ENCODE results near the gene IRS2. TPM values are rescaled to one million over a fixed set of nuclear protein-coding genes. Genes with fewer than 3 reads are reported as not detected.

IRS2 gene
- total RNA-seq, 1 donor from 2014 or later = 12.0 TPM

DNA sequence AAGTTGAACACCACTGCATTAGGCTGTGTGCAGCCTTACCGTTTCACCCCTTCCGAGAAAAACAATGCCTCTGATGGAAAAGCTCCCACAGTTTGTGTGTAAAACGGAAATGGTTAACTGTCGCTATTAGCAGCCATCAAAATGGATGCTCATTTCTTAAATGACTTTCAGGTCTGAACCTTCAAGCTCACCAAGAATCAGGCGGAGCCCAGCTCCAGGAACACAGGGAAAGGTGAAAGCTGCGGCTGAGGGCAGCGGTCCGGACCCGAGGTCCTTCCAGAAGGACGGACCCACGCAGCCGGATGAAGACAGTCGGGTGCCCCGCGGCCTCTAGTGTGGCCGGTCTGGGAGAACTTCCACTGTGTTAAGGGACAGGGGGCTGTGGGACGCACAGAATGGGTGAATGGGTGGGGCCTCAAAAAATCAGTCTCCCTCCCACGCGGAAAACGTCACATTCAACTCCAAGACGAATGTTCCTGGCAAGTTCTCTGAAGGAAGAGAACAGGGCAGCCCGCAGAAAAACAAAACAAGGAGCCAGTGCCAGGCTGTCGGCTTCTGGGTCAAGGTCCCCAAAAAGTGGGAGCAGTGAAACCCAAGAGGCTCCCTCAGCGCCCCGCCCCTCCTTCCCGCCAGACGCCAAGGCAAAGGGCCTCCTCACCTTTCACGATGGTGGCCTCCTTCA is 4.9 kb downstream of the IRS2 start:
- no peak for DNase-seq (ENCODE audit: low spot score)

DNA sequence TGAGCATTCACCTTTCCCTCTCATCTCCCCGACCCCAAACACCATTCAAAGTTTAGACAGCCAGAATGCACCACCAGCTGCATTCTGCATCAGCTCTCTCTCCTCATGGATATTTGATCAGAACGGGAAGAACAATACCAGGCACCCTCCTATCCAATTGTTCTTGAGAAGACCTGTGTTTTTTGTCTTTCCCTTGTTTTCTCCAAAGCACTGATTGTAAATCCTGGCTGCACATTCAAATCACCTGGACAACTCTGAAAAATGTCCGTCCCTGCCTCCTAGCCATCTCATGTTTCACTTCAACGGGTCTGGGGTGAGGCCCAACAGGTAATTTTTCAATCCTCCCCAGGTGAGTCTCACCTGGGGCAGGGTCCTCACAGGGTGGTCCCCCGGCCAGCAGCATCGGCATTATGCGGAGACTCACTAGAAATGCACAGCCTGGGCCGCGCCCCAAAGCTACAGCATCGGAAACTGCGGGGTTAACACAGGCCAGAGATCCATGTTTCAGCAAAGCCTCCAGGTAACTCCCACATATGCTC is 5.5 kb downstream of the IRS2 start:
- no peak for DNase-seq (ENCODE audit: low spot score)

DNA sequence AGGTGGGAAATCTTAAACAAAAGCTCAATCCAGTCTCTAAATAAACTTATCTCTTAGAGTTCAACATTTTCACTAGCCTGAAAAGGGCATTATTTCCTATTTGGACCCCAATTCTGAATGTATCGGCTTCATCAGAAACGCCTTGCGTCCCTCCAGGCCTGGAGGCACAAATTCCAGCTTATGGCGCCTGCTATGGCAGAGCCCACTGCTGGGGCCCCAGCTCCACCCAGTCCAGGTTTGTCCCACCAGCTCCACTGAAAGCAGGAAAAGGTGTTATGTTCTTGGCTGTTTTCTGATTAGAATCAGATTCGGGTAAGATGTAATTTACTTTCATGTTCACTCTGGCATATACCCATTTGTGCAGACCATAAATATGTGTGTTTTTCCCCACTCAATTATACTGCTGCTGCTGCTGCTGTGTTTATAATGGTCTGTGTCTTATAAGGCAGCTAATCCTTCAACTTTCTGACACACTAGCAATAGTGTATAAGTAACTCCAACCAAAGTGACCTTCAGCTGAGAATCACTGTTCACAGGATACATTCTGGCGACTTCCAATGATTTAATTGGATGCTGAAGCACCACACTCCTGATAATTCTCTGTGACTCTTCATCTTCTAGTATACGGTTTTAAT is 6.4 kb downstream of the IRS2 start:
- DNase-seq (ENCODE audit: low spot score) = no peak

DNA sequence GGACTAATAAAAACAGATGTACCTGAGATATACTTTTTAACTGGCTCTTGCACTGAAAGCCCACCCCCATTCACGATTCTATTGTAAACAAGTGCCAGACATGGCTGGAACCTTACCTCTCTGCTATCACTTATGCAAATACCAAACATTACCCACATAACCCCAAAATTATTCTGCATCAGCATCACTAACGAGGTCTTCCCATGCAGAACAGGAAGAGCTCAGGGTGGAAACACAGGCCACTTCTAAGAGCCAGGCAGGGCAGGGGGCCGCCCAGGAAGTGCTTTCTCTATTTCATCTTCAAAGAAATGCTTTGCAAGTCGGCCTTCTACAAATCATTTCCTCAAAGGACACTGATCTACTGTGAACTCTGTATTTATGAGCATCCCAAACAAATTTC is 7.3 kb downstream of the IRS2 start:
- DNase-seq (ENCODE audit: low spot score) = no peak

DNA sequence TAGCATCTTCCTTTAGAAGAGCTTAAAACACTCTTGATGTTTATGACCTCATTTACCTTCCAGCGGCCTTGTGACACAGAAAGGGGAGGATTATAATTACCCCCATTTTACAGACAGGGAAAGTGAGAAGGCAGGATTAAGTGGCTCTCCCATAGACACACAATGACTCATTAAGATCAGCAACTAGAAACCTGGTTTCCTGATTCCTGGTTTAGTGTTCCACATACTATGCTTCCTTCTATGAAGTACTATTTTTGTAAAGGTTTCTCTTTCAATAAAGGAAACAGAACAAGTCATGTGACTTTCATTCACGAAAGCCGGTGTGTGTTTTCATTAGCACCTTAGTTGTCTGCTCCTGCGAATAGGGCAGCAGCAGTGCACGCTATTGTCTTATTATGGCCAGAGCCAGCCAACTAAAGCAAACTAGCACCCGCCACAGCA is 8.3 kb downstream of the IRS2 start:
- DNase-seq (ENCODE audit: low spot score) = no peak

DNA sequence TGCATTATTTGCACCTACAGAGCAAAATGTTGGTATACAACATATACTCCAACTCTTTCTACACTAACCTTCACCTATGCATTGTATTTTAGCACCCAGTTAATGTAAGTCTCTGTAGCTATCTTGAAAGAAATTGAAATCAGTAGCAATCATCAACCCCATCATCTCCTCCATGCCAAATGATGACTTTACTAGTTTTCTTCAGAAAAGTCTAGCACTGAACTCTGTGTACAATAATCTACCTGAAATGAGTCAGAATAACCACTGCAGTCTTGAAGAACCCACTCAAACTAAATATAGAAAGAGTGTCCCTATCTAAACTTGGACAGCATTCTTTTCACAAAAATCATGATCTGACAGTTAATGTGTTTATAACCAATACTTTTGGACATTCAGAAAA is 9.8 kb downstream of the IRS2 start:
- no peak for DNase-seq (ENCODE audit: low spot score)

DNA sequence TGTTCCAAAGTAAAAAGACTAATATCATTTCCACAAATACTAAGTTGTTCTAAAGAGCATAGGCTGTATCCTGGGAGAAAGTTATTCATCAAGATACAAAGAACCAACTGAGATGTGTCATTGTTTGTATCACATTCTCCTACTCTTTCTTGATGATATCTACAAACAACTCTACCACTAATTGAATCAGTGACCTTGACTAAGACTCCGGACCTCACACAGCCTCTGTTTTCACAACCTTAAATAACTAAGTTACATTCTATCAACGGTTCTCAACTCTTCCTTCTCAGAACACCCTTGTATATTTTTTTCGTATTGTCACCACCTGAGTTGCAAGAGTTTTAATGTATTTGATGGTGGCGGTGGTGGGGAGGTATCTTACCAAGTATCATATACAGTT is 12.6 kb downstream of the IRS2 start:
- no peak for DNase-seq (ENCODE audit: low spot score)

DNA sequence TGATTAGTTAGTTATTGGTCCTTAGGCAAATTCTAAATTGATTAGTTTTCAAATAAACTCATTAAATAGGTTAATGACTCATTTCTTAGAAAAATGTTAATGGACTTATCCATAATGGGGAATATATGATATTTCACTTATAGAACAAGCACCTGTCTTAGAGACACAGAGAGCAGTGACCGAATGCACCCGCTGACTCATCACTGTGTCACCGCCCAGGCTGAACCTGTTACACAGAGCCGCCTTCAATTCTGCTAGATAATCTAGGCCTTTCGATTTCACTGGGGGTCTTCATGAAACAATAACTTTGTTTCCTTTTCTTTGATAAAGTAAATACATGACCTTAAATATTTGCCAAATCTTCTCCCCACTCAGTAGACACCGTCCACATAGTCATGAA is 13.1 kb downstream of the IRS2 start:
- DNase-seq (ENCODE audit: low spot score) = no peak

DNA sequence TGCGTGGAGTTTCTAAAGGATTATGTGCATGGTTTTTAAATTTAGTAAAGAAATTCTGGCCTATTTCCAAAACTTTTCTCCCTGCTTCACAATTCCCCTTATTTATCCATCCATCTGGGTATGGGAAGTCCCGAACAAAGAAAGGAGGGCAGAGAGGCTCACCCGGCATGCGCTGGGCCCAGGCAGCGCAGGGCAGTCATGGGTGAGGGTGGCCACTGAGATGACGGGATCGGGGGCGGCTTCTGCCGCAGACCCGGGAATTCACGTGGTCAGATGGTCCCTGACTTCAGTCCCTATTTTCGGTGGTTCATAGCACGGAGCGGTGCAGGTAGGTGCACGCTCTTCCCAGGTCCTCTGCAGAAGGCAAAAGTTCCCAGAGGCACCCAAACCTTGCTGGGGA is 14.5 kb downstream of the IRS2 start:
- DNase-seq (ENCODE audit: low spot score) = no peak

DNA sequence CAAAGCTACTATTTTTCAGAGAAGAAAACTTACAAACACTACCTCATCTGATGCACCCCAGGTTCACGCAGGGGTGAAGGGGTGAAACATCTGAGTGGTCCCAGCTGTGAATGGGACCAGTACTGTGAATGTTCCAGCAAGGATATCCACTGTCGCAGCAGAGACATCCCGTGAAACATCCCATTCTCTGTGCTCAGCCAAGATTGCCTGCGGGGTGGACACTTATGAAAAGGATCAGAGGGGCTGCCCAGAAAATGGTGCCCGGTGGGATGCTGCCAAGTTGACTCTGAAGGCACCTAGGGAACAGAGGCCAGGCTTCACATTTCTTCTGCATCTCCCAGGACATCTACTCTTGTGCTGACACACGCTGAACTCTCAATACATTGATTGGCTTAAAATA is 15.9 kb downstream of the IRS2 start:
- DNase-seq (ENCODE audit: low spot score) = no peak

DNA sequence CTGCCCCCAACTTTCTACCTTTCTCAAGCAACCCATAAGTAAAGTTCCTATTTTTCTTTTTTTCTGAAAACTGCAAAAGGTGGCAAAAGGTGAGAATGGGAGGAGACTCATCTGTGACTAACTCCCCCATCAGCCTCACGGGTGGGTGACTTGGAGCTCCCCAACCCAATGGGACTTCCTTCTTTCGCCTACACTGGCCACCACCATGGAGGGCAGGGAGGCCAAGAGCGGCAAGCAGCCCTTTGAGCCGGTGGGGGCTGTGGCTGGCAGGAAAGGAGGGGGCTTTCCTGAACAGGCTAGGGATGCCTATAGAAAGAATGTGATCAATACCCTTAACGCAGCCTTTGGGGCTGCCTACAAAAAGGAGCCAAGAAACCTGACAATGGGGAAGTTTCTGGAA is 16.5 kb downstream of the IRS2 start:
- DNase-seq (ENCODE audit: low spot score) = no peak

DNA sequence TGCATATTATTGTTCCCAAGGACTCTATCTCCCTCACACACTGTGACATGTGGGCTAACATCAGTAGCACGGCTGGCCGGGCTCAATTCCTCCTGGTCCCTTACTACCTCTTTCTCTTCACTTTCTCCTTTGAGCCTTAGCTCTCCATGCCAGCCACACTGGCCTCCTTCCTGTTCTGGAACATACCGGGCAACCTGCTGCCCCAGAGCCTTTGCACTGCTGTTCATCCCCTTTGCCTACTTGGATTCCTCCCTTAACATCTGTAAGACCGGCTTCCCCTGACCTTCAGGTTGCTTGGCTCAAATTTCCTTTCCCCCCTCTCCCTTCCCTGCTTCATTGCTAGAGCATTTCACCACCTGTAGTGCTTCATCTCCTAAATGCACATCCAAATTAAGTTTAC is 17.1 kb downstream of the IRS2 start:
- no peak for DNase-seq (ENCODE audit: low spot score)

DNA sequence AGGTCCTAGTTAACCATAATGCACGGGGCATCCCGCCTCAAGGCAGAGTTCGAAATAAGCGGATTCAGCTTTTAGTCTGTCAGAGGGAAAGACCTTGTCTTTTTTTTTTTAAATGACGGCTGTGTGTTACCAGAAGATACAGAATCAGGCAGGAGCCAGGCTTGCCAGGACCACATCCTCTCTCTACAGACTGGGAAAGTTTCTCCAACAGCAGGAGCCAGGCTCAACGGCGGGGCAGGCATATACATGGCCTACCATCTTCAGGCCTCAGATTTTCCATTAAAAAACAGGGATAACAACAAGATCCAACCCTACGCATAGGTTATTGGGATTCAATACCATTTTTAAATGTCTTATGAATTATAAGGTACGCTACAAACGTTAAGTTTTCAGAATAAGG is 17.8 kb downstream of the IRS2 start:
- DNase-seq (ENCODE audit: low spot score) = no peak

DNA sequence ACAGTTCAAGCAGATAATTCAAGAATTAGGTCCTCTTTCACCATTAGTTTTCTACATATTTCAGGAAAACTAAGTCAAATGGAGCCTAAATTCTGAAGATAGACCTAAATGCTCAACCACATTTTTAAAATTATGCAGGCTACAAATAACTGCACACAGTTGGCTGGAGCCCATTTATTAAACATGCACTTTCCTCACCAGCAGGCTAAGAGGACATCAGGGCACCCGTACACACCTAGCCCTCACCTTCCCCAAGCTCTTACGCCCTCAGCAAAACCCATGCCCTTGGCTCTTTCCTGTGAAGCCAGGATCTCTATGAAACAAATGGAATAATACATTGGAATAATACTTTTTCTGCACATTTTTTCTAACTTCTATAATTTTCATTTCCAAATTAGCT is 18.2 kb downstream of the IRS2 start:
- no peak for DNase-seq (ENCODE audit: low spot score)

DNA sequence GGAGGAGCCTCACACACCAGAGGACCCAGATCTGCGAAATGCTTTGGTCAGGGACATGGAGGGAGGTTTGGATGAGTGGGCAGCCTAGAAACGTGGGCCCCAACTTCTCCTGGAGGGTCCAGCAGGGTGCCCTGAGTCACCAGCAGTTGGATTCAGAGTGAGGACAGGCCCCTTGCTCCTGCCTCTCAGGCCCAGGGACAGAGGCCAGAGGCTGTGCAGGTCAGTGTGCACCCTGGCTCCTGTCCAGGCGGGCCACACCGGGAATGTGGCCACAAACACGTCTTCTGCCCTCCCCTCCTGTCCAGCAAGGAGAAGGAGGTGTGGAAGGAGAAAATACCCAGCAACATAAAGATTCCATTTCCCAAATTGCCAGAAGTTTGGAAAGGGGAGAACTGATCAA is 19.4 kb downstream of the IRS2 start:
- DNase-seq (ENCODE audit: low spot score) = no peak

DNA sequence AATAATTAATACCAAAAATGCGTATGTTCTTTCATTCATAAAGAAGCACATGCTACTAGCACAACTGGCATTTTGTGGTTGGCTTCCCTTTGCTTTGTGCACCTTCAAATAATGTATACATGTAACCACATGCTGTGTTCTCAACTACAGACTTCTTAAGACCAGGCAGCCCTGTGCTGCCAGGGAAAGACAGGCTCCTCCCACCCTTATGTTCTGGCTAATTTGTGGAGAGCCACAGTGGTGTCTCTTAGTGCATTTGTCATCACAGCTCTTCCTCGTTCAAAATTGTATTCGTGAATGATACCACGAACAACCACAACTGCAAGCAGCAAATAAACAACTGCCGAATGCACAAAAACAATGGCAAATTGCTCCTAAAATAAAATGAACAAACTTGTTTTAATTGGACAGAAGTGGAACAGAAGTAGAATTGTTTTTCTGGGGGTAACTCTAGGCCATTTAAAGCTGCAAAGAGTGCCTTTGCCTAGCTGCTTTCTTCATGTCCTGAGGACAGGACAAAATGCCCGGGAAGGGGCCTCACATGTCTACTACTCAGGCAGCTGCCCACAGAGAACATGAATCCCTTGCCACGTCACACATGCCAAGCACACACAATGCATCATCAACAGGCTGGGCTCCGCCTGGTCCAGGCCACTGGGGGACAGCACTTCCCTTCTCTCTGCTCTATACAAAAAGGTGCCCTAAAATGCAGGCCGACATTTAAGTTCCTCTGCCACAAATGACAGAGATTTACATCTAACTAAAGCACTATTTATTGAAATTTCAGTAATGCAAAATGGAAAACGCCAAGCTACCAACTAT is 21.7 kb downstream of the IRS2 start:
- no peak for DNase-seq (ENCODE audit: low spot score)

DNA sequence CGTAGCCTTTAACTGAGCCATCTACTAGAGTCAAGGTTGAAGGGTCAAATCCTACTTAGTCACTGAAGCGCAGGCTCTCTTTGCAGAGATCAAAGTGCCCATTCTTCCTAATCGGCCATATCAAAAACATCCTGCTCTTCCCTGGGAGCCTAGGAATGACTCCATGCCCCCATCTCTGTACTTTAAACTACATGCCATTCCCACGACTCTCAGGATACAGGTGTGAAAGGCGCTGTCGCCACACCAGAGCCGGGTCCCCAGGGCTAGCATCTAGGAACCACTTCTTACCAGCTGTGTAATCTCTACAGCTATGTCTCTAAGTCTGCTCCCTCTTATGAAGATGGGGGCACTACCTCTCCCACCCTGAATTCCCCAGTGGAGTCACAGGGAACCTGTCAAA is 22.3 kb downstream of the IRS2 start:
- DNase-seq (ENCODE audit: low spot score) = no peak

DNA sequence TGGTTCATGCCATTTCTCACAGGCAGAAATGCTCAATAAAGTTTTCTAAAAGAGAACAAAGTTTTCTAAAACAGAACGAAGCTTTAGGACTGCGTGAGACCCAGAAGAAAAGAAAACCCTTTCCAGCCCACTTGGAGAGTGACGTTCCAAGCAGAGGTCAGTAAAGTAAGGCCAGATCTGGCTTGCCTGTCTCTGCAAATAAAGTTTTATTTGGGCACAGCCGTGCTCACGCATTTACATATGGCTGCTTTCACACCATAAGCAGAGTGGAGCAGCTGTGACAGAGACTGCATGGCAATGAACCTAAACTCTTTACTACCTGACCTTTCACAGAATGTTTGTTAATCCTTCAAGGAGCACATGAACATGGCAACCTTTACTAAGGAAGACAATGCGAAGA is 23.6 kb downstream of the IRS2 start:
- DNase-seq (ENCODE audit: low spot score) = no peak

DNA sequence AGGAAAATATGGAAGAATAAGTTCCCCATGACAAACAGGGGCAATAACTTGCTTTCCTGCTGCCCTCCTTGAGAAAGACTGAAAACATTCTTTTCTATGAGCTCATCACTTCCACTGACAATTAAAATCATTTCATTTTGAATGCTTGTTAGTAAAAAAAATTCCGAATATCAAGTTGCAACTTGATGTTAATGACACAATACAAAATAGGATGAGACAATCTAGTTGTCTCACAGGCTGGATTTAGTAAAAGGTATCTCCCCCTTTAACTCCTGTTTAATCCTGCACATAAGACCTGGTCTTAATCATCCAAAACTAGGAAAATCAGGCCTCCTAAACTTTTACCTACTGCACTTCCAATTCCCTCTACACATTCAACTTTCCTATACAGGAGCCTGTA is 24.7 kb downstream of the IRS2 start:
- DNase-seq (ENCODE audit: low spot score) = no peak

DNA sequence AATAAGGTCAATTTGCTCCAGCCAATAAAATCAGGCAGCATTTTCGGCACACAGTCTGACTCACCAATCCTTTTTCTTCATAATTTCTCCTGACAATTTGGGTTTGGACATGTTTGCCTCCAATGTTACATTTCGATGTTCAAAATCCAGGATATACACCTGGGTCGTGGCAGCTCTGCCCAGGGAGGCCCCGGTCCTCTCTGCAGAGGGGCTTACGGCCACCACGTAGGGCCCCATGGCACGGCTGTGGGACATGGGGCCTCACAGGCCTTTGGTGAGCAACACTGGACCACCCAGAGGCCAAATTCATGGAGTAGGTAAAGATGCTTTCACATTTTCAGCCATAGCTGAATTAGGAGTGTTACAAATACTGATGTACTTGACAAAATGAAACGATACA is 25.4 kb downstream of the IRS2 start:
- DNase-seq (ENCODE audit: low spot score) = no peak

DNA sequence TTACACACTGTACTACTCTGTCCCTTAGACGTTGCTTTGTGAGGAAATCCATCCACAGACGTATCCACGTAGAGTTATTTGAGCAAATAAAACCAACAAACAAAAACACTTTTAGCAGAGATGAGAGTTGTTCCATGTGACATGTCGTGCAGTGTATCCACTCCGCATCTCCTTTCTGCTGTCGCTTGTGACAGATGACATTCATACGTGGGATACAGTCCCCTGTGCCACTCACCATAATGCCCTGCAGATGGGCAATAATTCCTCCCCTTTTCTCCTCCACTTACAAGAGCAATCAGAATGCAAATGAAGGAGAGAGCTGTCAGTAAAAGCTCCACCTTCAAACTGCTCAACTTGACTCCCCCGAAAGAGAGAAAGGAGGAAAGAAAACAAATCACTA is 26.0 kb downstream of the IRS2 start:
- DNase-seq (ENCODE audit: low spot score) = no peak

DNA sequence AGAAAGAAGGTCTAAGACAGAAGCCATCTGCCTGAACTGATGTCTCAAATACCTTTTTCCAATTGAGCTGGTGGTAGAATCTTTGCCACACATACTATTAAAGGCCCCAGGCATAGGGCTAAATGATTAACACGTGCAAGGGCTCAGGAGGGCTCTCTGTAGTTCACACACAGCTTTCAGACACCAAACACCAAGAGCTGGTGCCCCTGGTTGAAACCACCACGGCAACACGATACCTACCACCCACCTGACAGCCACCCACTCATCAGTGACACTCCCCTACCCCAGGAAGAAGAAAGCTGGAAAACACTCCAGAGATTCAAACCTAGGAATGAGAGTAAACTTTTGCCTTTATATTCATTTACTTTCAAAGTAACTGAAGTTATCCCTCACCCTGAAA is 26.8 kb downstream of the IRS2 start:
- DNase-seq (ENCODE audit: low spot score) = no peak

Measured in umbilical cord (tissue), 2 donors.